GM23248 (cell line): ENCODE measurements around the gene PAFAH2.

ENCODE experiments used
- EZH2 ChIP-seq: fragments of 200-600 bp; sonication (generic); IDR thresholded peaks from 2 replicates; pipeline ENCODE4 v1.6.1; 2018; ENCODE audit warnings: antibody characterized with exemption, mild to moderate bottlenecking; ENCODE audit not compliant: insufficient read depth, poor library complexity, severe bottlenecking
- EZH2phosphoT487 ChIP-seq: fragments of 200-600 bp; sonication (generic); IDR thresholded peaks from 2 replicates; pipeline ENCODE4 v1.6.1; 2018; ENCODE audit warnings: antibody characterized with exemption, moderate library complexity, mild to moderate bottlenecking, low read depth; ENCODE audit not compliant: insufficient read depth

GRCh38 chr1:26014179-26014578 lies 16.3 kb upstream of the PAFAH2 start:
- no peak for TF ChIP-seq EZH2phosphoT487
- no peak for TF ChIP-seq EZH2
